Natural killer cell (primary cell): ENCODE data around the gene TFAM. TPM values are rescaled to one million over a fixed set of nuclear protein-coding genes. Genes with fewer than 3 reads are reported as not detected.
A peak's percentile ranks its signal among the peaks of the same experiment; 100 is the strongest.

ENCODE experiments used
- ATAC-seq, 3 donors: fragments of 150-1000 bp in 2 of 3; fragments of 200-7000 bp in 1 of 3; cut with Tn5 transposase; 1 replicate in 1 of 3; 2 replicates in 2 of 3; pipeline ENCODE4 v1.10.0; 2021; ENCODE audit warnings: mild to moderate bottlenecking in 2 of 3, moderate library complexity in 2 of 3
- DNase-seq, 2 donors: peaks; one replicate each; pipeline versions ENCODE4 v3.0.0 to v3.0.0-alpha.2; 2013 to 2021; ENCODE audit warnings: mixed read lengths in 1 of 2
- H3K27ac ChIP-seq: one replicate; pipeline ENCODE4 v1.5.1; 2013; ENCODE audit warnings: mild to moderate bottlenecking, low read length
- H3K27me3 ChIP-seq: one replicate; pipeline ENCODE4 v1.6.1; 2013; ENCODE audit warnings: low read length; ENCODE audit not compliant: control insufficient read depth, insufficient read depth
- H3K36me3 ChIP-seq: one replicate; pipeline ENCODE4 v1.6.1; 2013; ENCODE audit warnings: low read length; ENCODE audit not compliant: control insufficient read depth, insufficient read depth
- H3K4me1 ChIP-seq: one replicate; pipeline ENCODE4 v1.6.1; 2013; ENCODE audit warnings: low read length; ENCODE audit not compliant: control insufficient read depth, insufficient read depth
- H3K4me3 ChIP-seq: one replicate; pipeline ENCODE4 v1.5.1; 2013; ENCODE audit warnings: low read length
- H3K9me3 ChIP-seq: one replicate; pipeline ENCODE4 v1.6.1; 2013; ENCODE audit warnings: low read length; ENCODE audit not compliant: control insufficient read depth, insufficient read depth
- H3K27ac Mint-ChIP-seq, 2 donors: one replicate each; pipeline ENCODE4 v1.8.0; 2022; ENCODE audit warnings: mild to moderate bottlenecking in 2 of 2, mixed read lengths in 2 of 2, moderate library complexity in 1 of 2
- H3K27me3 Mint-ChIP-seq, 2 donors: one replicate each; pipeline ENCODE4 v1.8.0; 2022; ENCODE audit warnings: low read depth in 2 of 2, mixed read lengths in 2 of 2
- H3K36me3 Mint-ChIP-seq: one replicate; pipeline ENCODE4 v1.8.0; 2022; ENCODE audit warnings: mixed read lengths
- H3K4me1 Mint-ChIP-seq, 2 donors: one replicate each; pipeline ENCODE4 v1.8.0; 2022; ENCODE audit warnings: mixed read lengths in 2 of 2
- H3K4me3 Mint-ChIP-seq: one replicate; pipeline ENCODE4 v1.8.0; 2022; ENCODE audit warnings: mild to moderate bottlenecking, moderate library complexity, mixed read lengths
- H3K9me3 Mint-ChIP-seq, 2 donors: one replicate each; pipeline ENCODE4 v1.8.0; 2022; ENCODE audit warnings: mixed read lengths in 2 of 2
- WGBS: methylation state at CpG from one replicate; pipeline ENCODE4 v1.1.7; 2013; ENCODE audit warnings: missing lambda C conversion rate; ENCODE audit not compliant: insufficient coverage; 5-methylcytosine and 5-hydroxymethylcytosine counted together
- intact Hi-C: fragments of 100-400 bp; cut with micrococcal nuclease; formaldehyde crosslinking; loops from one replicate; pipeline ENCODE4 v1.14.2; 2022
- total RNA-seq, 4 donors: library from RNA; stranded (reverse); fragments of 120-200 nt in 1 of 4; gene quantifications; one replicate each; pipeline versions ENCODE4 v1.2.3 to v1.2.4, GENCODE V29; 2013 to 2022
- TF ChIP-seq, protein P1 (sequence below): fragments of 200-600 bp; IDR thresholded peaks from one replicate; pipeline ENCODE4 v1.8.0; 2022; ENCODE audit warnings: antibody characterized with exemption

The TFAM gene
- total RNA-seq, 3 donors from 2014 or later (not counting 1 experiment from before 2014, with no cell fraction given): 29.1 to 34.3 (median 33.8) TPM

DNA sequence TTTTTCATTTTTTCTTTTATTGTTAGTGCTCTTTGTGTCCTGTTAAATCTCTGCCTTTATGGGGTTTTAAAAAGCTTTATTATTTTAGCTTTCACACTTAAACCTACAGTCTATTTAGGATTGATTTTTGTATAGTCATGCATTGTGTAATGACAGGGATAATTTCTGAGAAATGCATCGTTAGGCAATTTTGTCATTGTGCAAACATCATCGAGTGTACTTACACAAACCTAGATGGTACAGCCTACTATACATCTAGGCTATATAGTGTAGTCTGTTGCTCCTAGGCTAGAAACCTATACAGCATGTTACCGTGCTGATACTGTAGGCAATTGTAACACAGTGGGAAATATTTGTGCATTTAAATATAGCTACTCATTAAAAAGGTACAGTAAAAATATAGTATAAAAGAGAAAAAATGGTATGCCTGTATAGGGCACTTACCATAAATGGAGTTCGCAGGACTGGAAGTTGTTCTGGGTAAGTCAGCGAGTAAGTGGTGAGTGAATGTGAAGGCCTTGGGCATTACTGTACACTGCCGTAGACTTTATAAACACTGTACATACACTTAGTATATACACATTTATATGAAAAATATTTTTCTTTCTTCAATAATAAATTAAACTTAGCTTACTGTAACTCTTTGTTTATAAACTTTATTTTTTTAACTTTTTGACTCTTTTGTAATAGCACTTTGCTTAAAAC is 34.4 kb upstream of the TFAM start:
- peak overlapping the region in 1 of 2 donors; percentile 27 for H3K27ac Mint-ChIP-seq

DNA sequence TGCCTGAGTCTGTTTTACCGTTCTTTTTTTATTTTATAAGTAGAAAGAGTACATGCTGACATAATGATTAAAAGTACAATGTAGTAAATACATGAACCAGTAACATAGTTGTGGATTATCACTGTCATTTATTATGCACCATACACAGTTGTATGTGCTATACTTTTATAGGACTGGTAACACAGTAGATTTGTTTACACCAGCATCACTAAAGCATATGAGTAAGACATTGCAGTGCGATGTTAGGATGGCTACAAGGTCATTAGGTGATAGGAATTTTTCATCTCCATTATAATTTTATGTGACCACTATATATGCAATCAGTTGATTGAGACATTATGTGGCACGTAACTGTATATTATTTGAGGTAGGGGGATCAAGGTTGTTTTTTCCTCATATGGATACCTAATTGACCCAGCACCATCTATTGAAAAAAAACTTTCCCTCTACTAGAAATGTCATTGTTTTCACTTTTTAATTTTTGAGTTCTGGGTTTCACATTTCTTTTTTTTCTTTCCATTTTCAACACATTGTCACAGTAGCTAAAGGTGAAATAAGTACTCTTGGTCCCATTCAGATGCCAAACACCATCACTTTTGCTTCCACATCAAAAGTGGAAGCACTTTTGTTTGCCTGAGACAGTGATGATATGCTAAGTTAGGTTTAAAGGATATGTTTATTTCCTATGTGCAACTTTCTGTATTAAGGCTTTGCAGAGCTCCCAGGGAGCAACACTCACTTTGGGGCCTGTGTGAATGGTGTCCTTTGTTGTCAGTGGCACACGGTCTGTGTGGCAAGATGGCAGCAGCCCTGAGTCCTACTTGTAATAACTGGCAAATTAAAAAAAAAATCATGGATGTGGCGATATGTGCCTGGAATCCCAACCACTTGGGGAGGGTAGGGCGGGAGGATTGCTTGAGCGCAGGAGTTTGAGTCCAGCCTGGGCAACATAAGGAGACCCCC is 33.3 kb upstream of the TFAM start:
- Mint-ChIP-seq H3K4me1 (peaks cover 33 to 35% of the 10 kb centered on the region in 2 donors), H3K36me3 (no peaks in the 10 kb centered on the region), H3K27me3 (no peaks in the 10 kb centered on the region), H3K4me3 (no peak overlapping the region), H3K9me3 (no peaks in the 10 kb centered on the region), H3K27ac (no peak overlapping the region)
- 98% methylated on average over 4 of the region's 7 CpGs for whole genome bisulfite sequencing
- H3K27ac ChIP-seq: no peak overlapping the region
- DNase-seq (no peak), ATAC-seq (no peak)
- no peaks in the 10 kb centered on the region for H3K27me3 ChIP-seq
- no peaks in the 10 kb centered on the region for H3K36me3 ChIP-seq
- intact Hi-C loops: no loop called here
- TF ChIP-seq, protein P1, sequence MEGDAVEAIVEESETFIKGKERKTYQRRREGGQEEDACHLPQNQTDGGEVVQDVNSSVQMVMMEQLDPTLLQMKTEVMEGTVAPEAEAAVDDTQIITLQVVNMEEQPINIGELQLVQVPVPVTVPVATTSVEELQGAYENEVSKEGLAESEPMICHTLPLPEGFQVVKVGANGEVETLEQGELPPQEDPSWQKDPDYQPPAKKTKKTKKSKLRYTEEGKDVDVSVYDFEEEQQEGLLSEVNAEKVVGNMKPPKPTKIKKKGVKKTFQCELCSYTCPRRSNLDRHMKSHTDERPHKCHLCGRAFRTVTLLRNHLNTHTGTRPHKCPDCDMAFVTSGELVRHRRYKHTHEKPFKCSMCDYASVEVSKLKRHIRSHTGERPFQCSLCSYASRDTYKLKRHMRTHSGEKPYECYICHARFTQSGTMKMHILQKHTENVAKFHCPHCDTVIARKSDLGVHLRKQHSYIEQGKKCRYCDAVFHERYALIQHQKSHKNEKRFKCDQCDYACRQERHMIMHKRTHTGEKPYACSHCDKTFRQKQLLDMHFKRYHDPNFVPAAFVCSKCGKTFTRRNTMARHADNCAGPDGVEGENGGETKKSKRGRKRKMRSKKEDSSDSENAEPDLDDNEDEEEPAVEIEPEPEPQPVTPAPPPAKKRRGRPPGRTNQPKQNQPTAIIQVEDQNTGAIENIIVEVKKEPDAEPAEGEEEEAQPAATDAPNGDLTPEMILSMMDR: no peak
- peaks cover 3% of the 10 kb centered on the region for H3K4me1 ChIP-seq
- H3K9me3 ChIP-seq: no peaks in the 10 kb centered on the region
- H3K4me3 ChIP-seq: no peak overlapping the region

More for the DNA sequence above, 34.4 kb upstream of the TFAM start:
- 100% methylated on average over 1 of the region's 6 CpGs for WGBS
- no peaks in the 10 kb centered on the region for H3K36me3 Mint-ChIP-seq
- DNase-seq: no peak
- TF ChIP-seq, protein P1: no peak
- no peak overlapping the region for H3K4me3 Mint-ChIP-seq
- no peak for ATAC-seq
- peaks cover 31 to 39% of the 10 kb centered on the region in 2 donors for H3K4me1 Mint-ChIP-seq
- intact Hi-C loops: no loop called here
- Histone ChIP-seq H3K36me3 (no peaks in the 10 kb centered on the region), H3K4me3 (no peak overlapping the region), H3K27ac (no peak overlapping the region), H3K4me1 (peaks cover 3% of the 10 kb centered on the region), H3K9me3 (no peaks in the 10 kb centered on the region), H3K27me3 (no peaks in the 10 kb centered on the region)
- H3K9me3 Mint-ChIP-seq: no peaks in the 10 kb centered on the region
- H3K27me3 Mint-ChIP-seq: no peaks in the 10 kb centered on the region

DNA sequence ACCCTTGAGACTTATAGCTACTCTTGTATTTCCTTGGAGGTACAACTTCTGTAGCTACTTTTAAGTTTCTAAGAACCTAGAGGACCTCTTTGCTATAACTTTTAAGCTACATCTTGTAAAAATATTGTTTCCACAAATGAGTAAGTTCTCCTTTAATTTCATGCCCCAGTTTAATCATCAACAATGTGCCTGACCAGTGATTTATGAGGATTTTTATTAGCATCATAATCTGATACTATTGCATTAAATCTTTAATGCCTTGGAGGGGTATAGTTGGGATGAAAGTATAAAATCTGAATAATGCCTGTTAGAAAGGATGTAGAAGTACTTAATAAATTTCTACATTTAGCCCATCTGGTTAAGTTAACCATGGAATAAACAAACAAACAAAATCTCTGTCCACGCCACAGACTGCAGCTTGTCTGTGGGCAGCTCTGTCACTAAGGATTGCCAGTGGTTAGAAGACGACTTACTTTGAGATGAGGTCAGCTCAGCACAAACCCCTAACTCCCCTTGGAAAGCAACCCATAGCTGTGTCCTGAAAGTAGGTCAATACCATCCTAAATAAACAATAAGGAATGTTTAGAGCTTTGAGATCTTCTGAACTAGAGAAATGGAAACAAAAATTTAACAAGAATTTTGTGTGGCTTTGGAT is 32.1 kb upstream of the TFAM start:
- H3K9me3 ChIP-seq: no peaks in the 10 kb centered on the region
- peaks cover 3% of the 10 kb centered on the region for H3K4me1 ChIP-seq
- Mint-ChIP-seq H3K4me3 (no peak overlapping the region), H3K27me3 (no peaks in the 10 kb centered on the region), H3K9me3 (no peaks in the 10 kb centered on the region), H3K27ac (no peak overlapping the region), H3K36me3 (no peaks in the 10 kb centered on the region), H3K4me1 (peaks cover 34 to 35% of the 10 kb centered on the region in 2 donors)
- no peak overlapping the region for H3K27ac ChIP-seq
- intact Hi-C loops: no loop called here
- TF ChIP-seq, protein P1: no peak
- H3K4me3 ChIP-seq: no peak overlapping the region
- DNase-seq: no peak
- ATAC-seq: no peak
- no peaks in the 10 kb centered on the region for H3K36me3 ChIP-seq
- no peaks in the 10 kb centered on the region for H3K27me3 ChIP-seq
- 59% methylated on average over 2 of the region's 2 CpGs for WGBS
